DOHH2 (cell line): ENCODE measurements around the gene CLK1.

Experiments
- H3F3A ChIP-seq: fragments of 200-600 bp; sonication (generic), shearing (Covaris generic); 2 replicates; pipeline ENCODE4 v1.6.0; 2016; ENCODE audit warnings: antibody characterized with exemption, mild to moderate bottlenecking; ENCODE audit not compliant: control insufficient read depth, insufficient read depth
- H3K27ac ChIP-seq: fragments of 200-600 bp; sonication (generic); 2 replicates; pipeline ENCODE4 v1.5.1; 2014; ENCODE audit warnings: low read depth, mild to moderate bottlenecking, low read length, moderate library complexity
- H3K27me3 ChIP-seq: fragments of 200-600 bp; sonication (generic); 2 replicates; pipeline ENCODE4 v1.6.1; 2014; ENCODE audit warnings: mild to moderate bottlenecking, low read length, mixed read lengths; ENCODE audit not compliant: control insufficient read depth
- H3K36me3 ChIP-seq: fragments of 200-600 bp; sonication (generic); 2 replicates; pipeline ENCODE4 v1.6.1; 2014; ENCODE audit warnings: mild to moderate bottlenecking, low read length, moderate library complexity, mixed read lengths; ENCODE audit not compliant: control insufficient read depth
- H3K4me1 ChIP-seq: fragments of 200-600 bp; sonication (generic); 2 replicates; pipeline ENCODE4 v1.6.1; 2014; ENCODE audit warnings: mild to moderate bottlenecking, low read length, mixed read lengths; ENCODE audit not compliant: control insufficient read depth
- H3K4me2 ChIP-seq: fragments of 200-600 bp; sonication (generic); 2 replicates; pipeline ENCODE4 v1.6.0; 2014; ENCODE audit warnings: mild to moderate bottlenecking, low read length, moderate library complexity
- H3K4me3 ChIP-seq: fragments of 200-600 bp; sonication (generic); 2 replicates; pipeline ENCODE4 v1.5.1; 2014; ENCODE audit warnings: mild to moderate bottlenecking, low read length, mixed read lengths
- H3K79me2 ChIP-seq: fragments of 200-600 bp; sonication (generic); 2 replicates; pipeline ENCODE4 v1.6.1; 2014; ENCODE audit warnings: mild to moderate bottlenecking, low read length, mixed read lengths; ENCODE audit not compliant: control insufficient read depth
- H3K9me2 ChIP-seq: fragments of 200-600 bp; sonication (generic); replicated peaks from 2 replicates; pipeline ENCODE4 v1.6.1; 2014; ENCODE audit warnings: mild to moderate bottlenecking, low read length, mixed read lengths; ENCODE audit not compliant: control insufficient read depth
- H3K9me3 ChIP-seq: fragments of 200-600 bp; sonication (generic); 2 replicates; pipeline ENCODE4 v1.6.1; 2014; ENCODE audit warnings: antibody characterized with exemption, low read length, mixed read lengths; ENCODE audit not compliant: control insufficient read depth, insufficient read depth
- H4K20me1 ChIP-seq: fragments of 200-600 bp; sonication (generic); 2 replicates; pipeline ENCODE4 v1.6.0; 2014; ENCODE audit warnings: low read depth, mild to moderate bottlenecking, antibody characterized with exemption, low read length, moderate library complexity; ENCODE audit not compliant: control insufficient read depth, insufficient read depth
- EZH2phosphoT487 ChIP-seq: fragments of 200-600 bp; sonication (generic); IDR thresholded peaks from 2 replicates; pipeline ENCODE4 v1.6.1; 2017; ENCODE audit warnings: borderline replicate concordance, mild to moderate bottlenecking, antibody characterized with exemption, low read length, moderate library complexity, mixed read lengths
- TF ChIP-seq, protein P1 (sequence below): fragments of 200-600 bp; sonication (generic); IDR thresholded peaks from one replicate; pipeline ENCODE4 v1.5.1; 2014; ENCODE audit warnings: antibody characterized with exemption, mild to moderate bottlenecking, low read depth, low read length; ENCODE audit not compliant: poor library complexity, severe bottlenecking

Gene CLK1

DNA sequence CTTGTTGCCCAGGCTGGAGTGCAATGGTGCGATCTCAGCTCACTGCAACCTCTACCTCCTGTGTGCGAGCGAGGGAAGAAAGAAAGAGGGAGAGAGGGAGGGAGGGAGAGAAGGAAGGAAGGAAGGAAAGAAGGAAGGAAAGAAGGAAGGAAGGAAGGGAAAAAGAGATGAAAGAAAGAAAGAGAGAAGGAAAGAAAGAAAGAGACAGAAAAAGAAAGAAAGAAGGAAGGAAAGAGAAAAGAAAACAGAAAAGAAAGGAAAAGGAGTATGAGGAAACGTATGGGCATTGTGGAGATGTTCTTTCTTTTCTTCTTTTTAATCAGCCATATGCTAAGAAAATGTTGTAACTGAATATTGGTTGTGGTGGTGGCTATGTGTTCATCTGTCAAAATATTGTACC, 16.5 kb downstream of the CLK1 start:
- no peak overlapping the region for H3K4me3 ChIP-seq
- peaks cover 27% of the 10 kb centered on the region for H3K36me3 ChIP-seq
- no peaks in the 10 kb centered on the region for H3K27me3 ChIP-seq
- TF ChIP-seq, protein P1, sequence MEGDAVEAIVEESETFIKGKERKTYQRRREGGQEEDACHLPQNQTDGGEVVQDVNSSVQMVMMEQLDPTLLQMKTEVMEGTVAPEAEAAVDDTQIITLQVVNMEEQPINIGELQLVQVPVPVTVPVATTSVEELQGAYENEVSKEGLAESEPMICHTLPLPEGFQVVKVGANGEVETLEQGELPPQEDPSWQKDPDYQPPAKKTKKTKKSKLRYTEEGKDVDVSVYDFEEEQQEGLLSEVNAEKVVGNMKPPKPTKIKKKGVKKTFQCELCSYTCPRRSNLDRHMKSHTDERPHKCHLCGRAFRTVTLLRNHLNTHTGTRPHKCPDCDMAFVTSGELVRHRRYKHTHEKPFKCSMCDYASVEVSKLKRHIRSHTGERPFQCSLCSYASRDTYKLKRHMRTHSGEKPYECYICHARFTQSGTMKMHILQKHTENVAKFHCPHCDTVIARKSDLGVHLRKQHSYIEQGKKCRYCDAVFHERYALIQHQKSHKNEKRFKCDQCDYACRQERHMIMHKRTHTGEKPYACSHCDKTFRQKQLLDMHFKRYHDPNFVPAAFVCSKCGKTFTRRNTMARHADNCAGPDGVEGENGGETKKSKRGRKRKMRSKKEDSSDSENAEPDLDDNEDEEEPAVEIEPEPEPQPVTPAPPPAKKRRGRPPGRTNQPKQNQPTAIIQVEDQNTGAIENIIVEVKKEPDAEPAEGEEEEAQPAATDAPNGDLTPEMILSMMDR: no peak
- no peak for TF ChIP-seq EZH2phosphoT487
- H3F3A ChIP-seq: peaks cover 42% of the 10 kb centered on the region
- no peaks in the 10 kb centered on the region for H4K20me1 ChIP-seq
- no peak overlapping the region for H3K27ac ChIP-seq
- H3K9me3 ChIP-seq: no peaks in the 10 kb centered on the region
- H3K9me2 ChIP-seq: no peaks in the 10 kb centered on the region
- H3K79me2 ChIP-seq: no peaks in the 10 kb centered on the region
- H3K4me1 ChIP-seq: no peaks in the 10 kb centered on the region
- H3K4me2 ChIP-seq: no peak overlapping the region

DNA sequence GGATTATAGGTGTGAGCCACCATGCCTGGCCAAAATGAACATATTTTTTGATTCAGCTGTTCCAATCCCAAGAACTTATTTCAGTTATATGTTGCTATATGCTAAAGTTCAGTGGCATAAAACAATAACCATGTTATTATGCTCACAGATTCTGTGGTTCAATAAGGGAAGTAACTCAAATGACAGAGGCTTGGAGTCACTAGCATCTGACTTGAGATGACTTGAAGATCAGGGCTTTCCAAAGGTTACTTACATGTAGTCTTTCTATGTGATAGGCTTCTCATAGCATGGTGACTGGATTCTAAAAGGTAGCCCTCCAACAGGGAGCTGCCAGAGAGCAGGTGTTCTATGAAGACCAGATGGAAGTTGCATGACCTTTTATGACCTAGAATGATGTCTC, 17.2 kb downstream of the CLK1 start:
- Histone ChIP-seq H3K9me3 (no peaks in the 10 kb centered on the region), H3K9me2 (no peaks in the 10 kb centered on the region), H3K4me1 (no peaks in the 10 kb centered on the region), H3K4me2 (no peak overlapping the region), H3K27me3 (no peaks in the 10 kb centered on the region), H3K79me2 (no peaks in the 10 kb centered on the region), H3F3A (peaks cover 35% of the 10 kb centered on the region), H3K36me3 (peaks cover 20% of the 10 kb centered on the region), H3K4me3 (no peak overlapping the region), H3K27ac (no peak overlapping the region), H4K20me1 (no peaks in the 10 kb centered on the region)
- TF ChIP-seq, protein P1: no peak
- no peak for TF ChIP-seq EZH2phosphoT487

- no peak overlapping the region for H3K4me2 ChIP-seq
- no peaks in the 10 kb centered on the region for H3K9me2 ChIP-seq
- H3K4me1 ChIP-seq: no peaks in the 10 kb centered on the region
- H3K27me3 ChIP-seq: no peaks in the 10 kb centered on the region
- H3K36me3 ChIP-seq: peaks cover 5% of the 10 kb centered on the region
- no peak for TF ChIP-seq EZH2phosphoT487
- TF ChIP-seq, protein P1: no peak
- H4K20me1 ChIP-seq: no peaks in the 10 kb centered on the region
- H3K4me3 ChIP-seq: no peak overlapping the region
- H3K79me2 ChIP-seq: no peaks in the 10 kb centered on the region
- H3F3A ChIP-seq: peaks cover 22% of the 10 kb centered on the region
- no peaks in the 10 kb centered on the region for H3K9me3 ChIP-seq
- no peak overlapping the region for H3K27ac ChIP-seq
Observed at GRCh38 chr2:200845669-200846325, 18.7 kb downstream of the CLK1 start.
